ENCODE measurements around the gene CAPN9. TPM values are rescaled to one million over a fixed set of nuclear protein-coding genes. Genes with fewer than 3 reads are reported as not detected.
A peak's percentile ranks its signal among the peaks of the same experiment; 100 is the strongest.

CAPN9 gene
- total RNA-seq, 1 donor from 2014 or later, result not detected

- H3K4me1 Mint-ChIP-seq (ENCODE audit: unreplicated experiment), result peaks cover 87% of the 10 kb centered on the region
- no peaks in the 10 kb centered on the region for H3K9me3 Mint-ChIP-seq (ENCODE audit: unreplicated experiment)
- H3K27me3 Mint-ChIP-seq (ENCODE audit: unreplicated experiment), result no peaks in the 10 kb centered on the region
- peak overlapping the region; percentile 95 for H3K27ac Mint-ChIP-seq (ENCODE audit: unreplicated experiment)
- no peak overlapping the region for H3K4me3 Mint-ChIP-seq (ENCODE audit: unreplicated experiment)
- no peak for TF ChIP-seq CTCF (IDR thresholded peaks at IDR 0.05)
- peaks cover 48% of the 10 kb centered on the region for H3K36me3 Mint-ChIP-seq (ENCODE audit: unreplicated experiment)
- DNase-seq (ENCODE audit: extremely low spot score, unreplicated experiment), result no peak
Observed at GRCh38 chr1:230848235-230848634, 101.0 kb downstream of the CAPN9 start.

GRCh38 chr1:230849451-230850224 is 102.5 kb downstream of the CAPN9 start:
- Mint-ChIP-seq H3K4me1 (ENCODE audit: unreplicated experiment) (peaks cover 89% of the 10 kb centered on the region), H3K4me3 (ENCODE audit: unreplicated experiment) (peak overlapping the region; percentile 50), H3K36me3 (ENCODE audit: unreplicated experiment) (peaks cover 50% of the 10 kb centered on the region), H3K27ac (ENCODE audit: unreplicated experiment) (peak overlapping the region; percentile 95), H3K27me3 (ENCODE audit: unreplicated experiment) (no peaks in the 10 kb centered on the region), H3K9me3 (ENCODE audit: unreplicated experiment) (no peaks in the 10 kb centered on the region)
- no peak for TF ChIP-seq CTCF (IDR thresholded peaks at IDR 0.05)
- peak; percentile 91 for DNase-seq (ENCODE audit: extremely low spot score, unreplicated experiment)

GRCh38 chr1:230850547-230850946 is 103.4 kb downstream of the CAPN9 start:
- Mint-ChIP-seq H3K4me1 (ENCODE audit: unreplicated experiment) (peaks cover 90% of the 10 kb centered on the region), H3K36me3 (ENCODE audit: unreplicated experiment) (peaks cover 57% of the 10 kb centered on the region), H3K27ac (ENCODE audit: unreplicated experiment) (peak overlapping the region; percentile 95), H3K4me3 (ENCODE audit: unreplicated experiment) (peak overlapping the region; percentile 50), H3K27me3 (ENCODE audit: unreplicated experiment) (no peaks in the 10 kb centered on the region), H3K9me3 (ENCODE audit: unreplicated experiment) (no peaks in the 10 kb centered on the region)
- no peak for TF ChIP-seq CTCF (IDR thresholded peaks at IDR 0.05)
- DNase-seq (ENCODE audit: extremely low spot score, unreplicated experiment), result no peak

GRCh38 chr1:230851291-230851691 is 104.1 kb downstream of the CAPN9 start:
- no peaks in the 10 kb centered on the region for H3K27me3 Mint-ChIP-seq (ENCODE audit: unreplicated experiment)
- DNase-seq (ENCODE audit: extremely low spot score, unreplicated experiment), result peak; percentile 91
- peak overlapping the region; percentile 95 for H3K27ac Mint-ChIP-seq (ENCODE audit: unreplicated experiment)
- peaks cover 93% of the 10 kb centered on the region for H3K4me1 Mint-ChIP-seq (ENCODE audit: unreplicated experiment)
- H3K9me3 Mint-ChIP-seq (ENCODE audit: unreplicated experiment), result no peaks in the 10 kb centered on the region
- TF ChIP-seq CTCF (IDR thresholded peaks at IDR 0.05), result no peak
- peaks cover 59% of the 10 kb centered on the region for H3K36me3 Mint-ChIP-seq (ENCODE audit: unreplicated experiment)
- H3K4me3 Mint-ChIP-seq (ENCODE audit: unreplicated experiment), result no peak overlapping the region

Other genes starting within 250 kb of the CAPN9 start
- gene COG2, start 104.9 kb upstream of the CAPN9 start, total RNA-seq, result 22.0 and 24.1 TPM in 2 replicates
- gene AGT, start 33.3 kb upstream of the CAPN9 start, total RNA-seq, result 25.6 and 30.1 TPM in 2 replicates
- 274 and 281 TPM in 2 replicates for gene C1orf198, start 121.1 kb downstream of the CAPN9 start, total RNA-seq
- gene TTC13, start 231.5 kb downstream of the CAPN9 start, total RNA-seq, result 15.9 and 19.5 TPM in 2 replicates
- gene ARV1, start 231.7 kb downstream of the CAPN9 start, total RNA-seq, result 16.2 and 17.1 TPM in 2 replicates

All from osteocyte (in vitro differentiated cells).